Measurements from ENCODE around the gene HRC.

The HRC gene

GRCh38 chr19:49136771-49137171 is 18.4 kb downstream of the HRC start:
- H3K4me3 ChIP-seq (ENCODE audit: low read length in 2 of 2): no peak overlapping the region
- WGBS, 2 donors (ENCODE audit: extremely low coverage in 2 of 2, insufficient read length in 2 of 2, insufficient replicate concordance in 1 of 2): no CpG with 5 or more reads among the region's 10 CpGs

GRCh38 chr19:49135686-49136085 is 19.5 kb downstream of the HRC start:
- Histone ChIP-seq H2AK5ac (ENCODE audit: low read depth, low read length) (no peak overlapping the region), H2BK120ac (ENCODE audit: low read depth, low read length) (no peak overlapping the region), H2BK12ac (ENCODE audit: low read length) (no peak overlapping the region), H2AFZ (ENCODE audit: low read length) (no peak overlapping the region), H3K23ac (ENCODE audit: low read depth, low read length, poor library complexity) (peak overlapping the region; percentile 34), H3K9ac (ENCODE audit: low read depth, low read length, poor library complexity) (peak overlapping the region; percentile 38), H3K27ac (replicated peaks; ENCODE audit: low read length) (no peak overlapping the region), H3K4me3 (ENCODE audit: low read length in 2 of 2) (peak overlapping the region in 1 of 2 donors; percentile 45), H3K36me3 (replicated peaks in 1 of 2; ENCODE audit: control insufficient read depth in 2 of 2, insufficient read depth in 2 of 2, low read length in 2 of 2) (peaks cover 0 to 16% of the 10 kb centered on the region in 2 donors), H4K8ac (ENCODE audit: low read depth, low read length) (no peak overlapping the region), H3K4me2 (ENCODE audit: insufficient read depth, low read length, poor library complexity, severe bottlenecking) (no peak overlapping the region), H3K18ac (ENCODE audit: low read length) (peak overlapping the region; percentile 72), H2BK15ac (ENCODE audit: low read length) (no peak overlapping the region), H3K27me3 (ENCODE audit: control insufficient read depth in 3 of 3, insufficient read depth in 3 of 3, low read depth in 1 of 3, low read length in 3 of 3) (no peaks in the 10 kb centered on the region), H4K91ac (ENCODE audit: low read depth, low read length, poor library complexity) (no peak overlapping the region), H3K4me1 (ENCODE audit: control insufficient read depth in 2 of 2, insufficient read depth in 1 of 2, low read depth in 1 of 2, low read length in 2 of 2) (no peaks in the 10 kb centered on the region), H3K14ac (ENCODE audit: low read length) (no peak overlapping the region), H3K9me3 (replicated peaks in 1 of 2; ENCODE audit: control insufficient read depth in 2 of 2, insufficient read depth in 1 of 2, low read depth in 1 of 2, low read length in 2 of 2) (peaks cover 0 to 2% of the 10 kb centered on the region in 2 donors), H3K79me1 (ENCODE audit: low read depth, low read length) (no peaks in the 10 kb centered on the region), H3K4ac (ENCODE audit: low read length) (no peak overlapping the region), H2BK5ac (ENCODE audit: low read length) (no peak overlapping the region)
- no peak for DNase-seq (ENCODE audit: low spot score)
- no CpG with 5 or more reads among the region's 5 CpGs for WGBS, 2 donors (ENCODE audit: extremely low coverage in 2 of 2, insufficient read length in 2 of 2, insufficient replicate concordance in 1 of 2)

More at GRCh38 chr19:49136771-49137171, 18.4 kb downstream of the HRC start:
- H2BK15ac ChIP-seq (ENCODE audit: low read length): peak overlapping the region; percentile 67
- H3K18ac ChIP-seq (ENCODE audit: low read length): peak overlapping the region; percentile 38
- peak overlapping the region; percentile 21 for H3K9ac ChIP-seq (ENCODE audit: low read depth, low read length, poor library complexity)
- H3K4me2 ChIP-seq (ENCODE audit: insufficient read depth, low read length, poor library complexity, severe bottlenecking): no peak overlapping the region
- peak overlapping the region; percentile 85 for H3K23ac ChIP-seq (ENCODE audit: low read depth, low read length, poor library complexity)
- H3K4ac ChIP-seq (ENCODE audit: low read length): peak overlapping the region; percentile 53
- H2BK5ac ChIP-seq (ENCODE audit: low read length): no peak overlapping the region
- H3K27me3 ChIP-seq (ENCODE audit: control insufficient read depth in 3 of 3, insufficient read depth in 3 of 3, low read depth in 1 of 3, low read length in 3 of 3): peaks cover 0 to under 1% (median 0%) of the 10 kb centered on the region in 3 experiments
- H3K27ac ChIP-seq (replicated peaks; ENCODE audit: low read length): no peak overlapping the region
- H3K9me3 ChIP-seq (replicated peaks in 1 of 2; ENCODE audit: control insufficient read depth in 2 of 2, insufficient read depth in 1 of 2, low read depth in 1 of 2, low read length in 2 of 2): peaks cover 0 to 2% of the 10 kb centered on the region in 2 donors
- no peak overlapping the region for H2BK120ac ChIP-seq (ENCODE audit: low read depth, low read length)
- H3K79me1 ChIP-seq (ENCODE audit: low read depth, low read length): no peaks in the 10 kb centered on the region
- no peak overlapping the region for H4K8ac ChIP-seq (ENCODE audit: low read depth, low read length)
- H3K14ac ChIP-seq (ENCODE audit: low read length): peak overlapping the region; percentile 71
- no peak overlapping the region for H2BK12ac ChIP-seq (ENCODE audit: low read length)
- H4K91ac ChIP-seq (ENCODE audit: low read depth, low read length, poor library complexity): no peak overlapping the region
- no peak overlapping the region for H2AFZ ChIP-seq (ENCODE audit: low read length)
- DNase-seq (ENCODE audit: low spot score): no peak
- peak overlapping the region; percentile 75 for H2AK5ac ChIP-seq (ENCODE audit: low read depth, low read length)
- no peaks in the 10 kb centered on the region for H3K4me1 ChIP-seq (ENCODE audit: control insufficient read depth in 2 of 2, insufficient read depth in 1 of 2, low read depth in 1 of 2, low read length in 2 of 2)
- peaks cover 0 to 16% of the 10 kb centered on the region in 2 donors for H3K36me3 ChIP-seq (replicated peaks in 1 of 2; ENCODE audit: control insufficient read depth in 2 of 2, insufficient read depth in 2 of 2, low read length in 2 of 2)

GRCh38 chr19:49133621-49134454 is 21.4 kb downstream of the HRC start:
- Histone ChIP-seq H3K4me2 (ENCODE audit: insufficient read depth, low read length, poor library complexity, severe bottlenecking) (peak overlapping the region; percentile 39), H3K18ac (ENCODE audit: low read length) (peak overlapping the region; percentile 72), H3K4ac (ENCODE audit: low read length) (no peak overlapping the region), H3K14ac (ENCODE audit: low read length) (no peak overlapping the region), H3K36me3 (replicated peaks in 1 of 2; ENCODE audit: control insufficient read depth in 2 of 2, insufficient read depth in 2 of 2, low read length in 2 of 2) (peaks cover 0 to 19% of the 10 kb centered on the region in 2 donors), H2AK5ac (ENCODE audit: low read depth, low read length) (peak overlapping the region; percentile 78), H3K9me3 (replicated peaks in 1 of 2; ENCODE audit: control insufficient read depth in 2 of 2, insufficient read depth in 1 of 2, low read depth in 1 of 2, low read length in 2 of 2) (peaks cover 0 to 2% of the 10 kb centered on the region in 2 donors), H2BK5ac (ENCODE audit: low read length) (no peak overlapping the region), H3K79me1 (ENCODE audit: low read depth, low read length) (no peaks in the 10 kb centered on the region), H4K91ac (ENCODE audit: low read depth, low read length, poor library complexity) (no peak overlapping the region), H3K27ac (replicated peaks; ENCODE audit: low read length) (no peak overlapping the region), H2BK120ac (ENCODE audit: low read depth, low read length) (no peak overlapping the region), H2BK15ac (ENCODE audit: low read length) (peak overlapping the region; percentile 41), H3K9ac (ENCODE audit: low read depth, low read length, poor library complexity) (no peak overlapping the region), H3K4me1 (ENCODE audit: control insufficient read depth in 2 of 2, insufficient read depth in 1 of 2, low read depth in 1 of 2, low read length in 2 of 2) (peaks cover 0 to 2% of the 10 kb centered on the region in 2 donors), H3K4me3 (ENCODE audit: low read length in 2 of 2) (no peak overlapping the region), H2BK12ac (ENCODE audit: low read length) (no peak overlapping the region), H3K27me3 (ENCODE audit: control insufficient read depth in 3 of 3, insufficient read depth in 3 of 3, low read depth in 1 of 3, low read length in 3 of 3) (no peaks in the 10 kb centered on the region), H2AFZ (ENCODE audit: low read length) (no peak overlapping the region), H3K23ac (ENCODE audit: low read depth, low read length, poor library complexity) (no peak overlapping the region), H4K8ac (ENCODE audit: low read depth, low read length) (no peak overlapping the region)
- no CpG with 5 or more reads among the region's 42 CpGs for WGBS, 2 donors (ENCODE audit: extremely low coverage in 2 of 2, insufficient read length in 2 of 2, insufficient replicate concordance in 1 of 2)
- no peak for DNase-seq (ENCODE audit: low spot score)

- peak overlapping the region; percentile 41 for H2BK15ac ChIP-seq (ENCODE audit: low read length)
- no peak overlapping the region for H4K91ac ChIP-seq (ENCODE audit: low read depth, low read length, poor library complexity)
- WGBS, 2 donors (ENCODE audit: extremely low coverage in 2 of 2, insufficient read length in 2 of 2, insufficient replicate concordance in 1 of 2): no CpG with 5 or more reads among the region's 49 CpGs
- H3K18ac ChIP-seq (ENCODE audit: low read length): peak overlapping the region; percentile 72
- peaks cover 0 to 2% of the 10 kb centered on the region in 2 donors for H3K9me3 ChIP-seq (replicated peaks in 1 of 2; ENCODE audit: control insufficient read depth in 2 of 2, insufficient read depth in 1 of 2, low read depth in 1 of 2, low read length in 2 of 2)
- H3K9ac ChIP-seq (ENCODE audit: low read depth, low read length, poor library complexity): no peak overlapping the region
- H3K4me2 ChIP-seq (ENCODE audit: insufficient read depth, low read length, poor library complexity, severe bottlenecking): peak overlapping the region; percentile 39
- H3K4me3 ChIP-seq (ENCODE audit: low read length in 2 of 2): no peak overlapping the region
- no peak overlapping the region for H4K8ac ChIP-seq (ENCODE audit: low read depth, low read length)
- H2AFZ ChIP-seq (ENCODE audit: low read length): no peak overlapping the region
- H2AK5ac ChIP-seq (ENCODE audit: low read depth, low read length): peak overlapping the region; percentile 78
- H2BK5ac ChIP-seq (ENCODE audit: low read length): no peak overlapping the region
- H3K36me3 ChIP-seq (replicated peaks in 1 of 2; ENCODE audit: control insufficient read depth in 2 of 2, insufficient read depth in 2 of 2, low read length in 2 of 2): peaks cover 0 to 19% of the 10 kb centered on the region in 2 donors
- H2BK120ac ChIP-seq (ENCODE audit: low read depth, low read length): no peak overlapping the region
- DNase-seq (ENCODE audit: low spot score): no peak
- no peak overlapping the region for H3K4ac ChIP-seq (ENCODE audit: low read length)
- no peaks in the 10 kb centered on the region for H3K79me1 ChIP-seq (ENCODE audit: low read depth, low read length)
- no peak overlapping the region for H3K27ac ChIP-seq (replicated peaks; ENCODE audit: low read length)
- H2BK12ac ChIP-seq (ENCODE audit: low read length): no peak overlapping the region
- H3K23ac ChIP-seq (ENCODE audit: low read depth, low read length, poor library complexity): no peak overlapping the region
- no peaks in the 10 kb centered on the region for H3K27me3 ChIP-seq (ENCODE audit: control insufficient read depth in 3 of 3, insufficient read depth in 3 of 3, low read depth in 1 of 3, low read length in 3 of 3)
- peaks cover 4 to 6% of the 10 kb centered on the region in 2 donors for H3K4me1 ChIP-seq (ENCODE audit: control insufficient read depth in 2 of 2, insufficient read depth in 1 of 2, low read depth in 1 of 2, low read length in 2 of 2)
- H3K14ac ChIP-seq (ENCODE audit: low read length): no peak overlapping the region
Measured at GRCh38 chr19:49132974-49133609, 22.1 kb downstream of the HRC start.

Data from neuronal stem cell (in vitro differentiated cells).